Stimulated activated CD4-positive, alpha-beta T cell treated with anti-CD3 and anti-CD28 coated beads, TNF-alpha, amount 100 ng/mL, for 4 hours (primary cell): ENCODE data around the gene PDE9A.

Experiments
- DNase-seq, 3 experiments: peaks; one replicate each; pipeline ENCODE4 v3.0.0-alpha.2; 2020; ENCODE audit warnings: low read depth in 3 of 3

PDE9A gene

GRCh38 chr21:42688226-42688840, 34.9 kb downstream of the PDE9A start:
- DNase-seq, result no peak

GRCh38 chr21:42688841-42689371, 35.5 kb downstream of the PDE9A start:
- DNase-seq, result no peak

- no peak for DNase-seq
Measured at GRCh38 chr21:42690586-42690985, 37.2 kb downstream of the PDE9A start.

GRCh38 chr21:42691901-42692559, 38.6 kb downstream of the PDE9A start:
- no peak for DNase-seq

GRCh38 chr21:42692688-42693087, 39.3 kb downstream of the PDE9A start:
- DNase-seq, result no peak

GRCh38 chr21:42694751-42695696, 41.6 kb downstream of the PDE9A start:
- no peak for DNase-seq

GRCh38 chr21:42695697-42696380, 42.4 kb downstream of the PDE9A start:
- DNase-seq, result no peak

- DNase-seq, result no peak
Measured at GRCh38 chr21:42696501-42697040, 43.1 kb downstream of the PDE9A start.

- DNase-seq, result no peak
Measured at GRCh38 chr21:42698733-42699132, 45.3 kb downstream of the PDE9A start.

- DNase-seq, result no peak
Measured at GRCh38 chr21:42699196-42699595, 45.8 kb downstream of the PDE9A start.

GRCh38 chr21:42701706-42702456, 48.5 kb downstream of the PDE9A start:
- DNase-seq, result no peak

- no peak for DNase-seq
Measured at GRCh38 chr21:42702720-42703119, 49.3 kb downstream of the PDE9A start.

- no peak for DNase-seq
Measured at GRCh38 chr21:42703136-42703908, 49.9 kb downstream of the PDE9A start.

- no peak for DNase-seq
Measured at GRCh38 chr21:42703965-42704364, 50.5 kb downstream of the PDE9A start.

- DNase-seq, result no peak
Measured at GRCh38 chr21:42704861-42705260, 51.4 kb downstream of the PDE9A start.

- DNase-seq, result no peak
Measured at GRCh38 chr21:42705346-42705745, 51.9 kb downstream of the PDE9A start.

- DNase-seq, result no peak
Measured at GRCh38 chr21:42705746-42706374, 52.4 kb downstream of the PDE9A start.

- DNase-seq, result no peak
Measured at GRCh38 chr21:42706765-42707164, 53.3 kb downstream of the PDE9A start.

- no peak for DNase-seq
Measured at GRCh38 chr21:42707207-42707830, 53.9 kb downstream of the PDE9A start.
